OCI-LY7 (cell line): Measurements from ENCODE around the gene PSTPIP2.

Experiments used
- EZH2phosphoT487 ChIP-seq: fragments of 200-600 bp; sonication (generic); IDR thresholded peaks from 2 replicates; pipeline ENCODE4 v1.6.1; 2018; ENCODE audit warnings: low read depth, borderline replicate concordance, mild to moderate bottlenecking, mixed run types, antibody characterized with exemption, low read length, moderate library complexity, mixed read lengths
- TF ChIP-seq, protein P1 (sequence below): fragments of 200-600 bp; sonication (generic); conservative IDR thresholded peaks from 2 replicates; pipeline ENCODE4 v1.5.1; 2014; ENCODE audit warnings: mild to moderate bottlenecking, antibody characterized with exemption, low read length, moderate library complexity, mixed read lengths

- TF ChIP-seq, protein P1, sequence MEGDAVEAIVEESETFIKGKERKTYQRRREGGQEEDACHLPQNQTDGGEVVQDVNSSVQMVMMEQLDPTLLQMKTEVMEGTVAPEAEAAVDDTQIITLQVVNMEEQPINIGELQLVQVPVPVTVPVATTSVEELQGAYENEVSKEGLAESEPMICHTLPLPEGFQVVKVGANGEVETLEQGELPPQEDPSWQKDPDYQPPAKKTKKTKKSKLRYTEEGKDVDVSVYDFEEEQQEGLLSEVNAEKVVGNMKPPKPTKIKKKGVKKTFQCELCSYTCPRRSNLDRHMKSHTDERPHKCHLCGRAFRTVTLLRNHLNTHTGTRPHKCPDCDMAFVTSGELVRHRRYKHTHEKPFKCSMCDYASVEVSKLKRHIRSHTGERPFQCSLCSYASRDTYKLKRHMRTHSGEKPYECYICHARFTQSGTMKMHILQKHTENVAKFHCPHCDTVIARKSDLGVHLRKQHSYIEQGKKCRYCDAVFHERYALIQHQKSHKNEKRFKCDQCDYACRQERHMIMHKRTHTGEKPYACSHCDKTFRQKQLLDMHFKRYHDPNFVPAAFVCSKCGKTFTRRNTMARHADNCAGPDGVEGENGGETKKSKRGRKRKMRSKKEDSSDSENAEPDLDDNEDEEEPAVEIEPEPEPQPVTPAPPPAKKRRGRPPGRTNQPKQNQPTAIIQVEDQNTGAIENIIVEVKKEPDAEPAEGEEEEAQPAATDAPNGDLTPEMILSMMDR = no peak
- no peak for TF ChIP-seq EZH2phosphoT487
Observed at GRCh38 chr18:45998244-45998643, 73.8 kb downstream of the PSTPIP2 start.
